Breast epithelium (tissue), 4 donors: ENCODE measurements around the gene FBXW8. TPM values are rescaled to one million over a fixed set of nuclear protein-coding genes. Genes with fewer than 3 reads are reported as not detected.

ENCODE experiments used
- DNase-seq, 2 donors: peaks; one replicate each; pipeline ENCODE4 v3.0.0-alpha.2; 2019; ENCODE audit warnings: low spot score in 2 of 2
- H3K27ac ChIP-seq, 2 donors: fragments of 200-600 bp; sonication (generic) in 1 of 2; one replicate each; pipeline ENCODE4 v1.5.1; 2016 to 2019; ENCODE audit warnings: mild to moderate bottlenecking in 1 of 2
- H3K27me3 ChIP-seq, 2 donors: fragments of 200-600 bp; sonication (generic) in 1 of 2; one replicate each; pipeline versions ENCODE4 v1.5.1 to v1.6.0; 2017 to 2019; ENCODE audit warnings: control low read depth in 1 of 2, mild to moderate bottlenecking in 1 of 2
- H3K36me3 ChIP-seq: fragments of 200-600 bp; one replicate; pipeline ENCODE4 v1.5.1; 2019
- H3K4me1 ChIP-seq, 2 donors: fragments of 200-600 bp; sonication (generic); one replicate each; pipeline ENCODE4 v1.5.1; 2016 to 2019; ENCODE audit warnings: control low read depth in 1 of 2
- H3K4me3 ChIP-seq, 3 donors: fragments of 200-600 bp; sonication (generic); 1 replicate in 2 of 3; 2 replicates in 1 of 3; pipeline ENCODE4 v1.5.1; 2016 to 2019; ENCODE audit warnings: mild to moderate bottlenecking in 3 of 3, moderate library complexity in 2 of 3
- H3K9me3 ChIP-seq, 2 donors: fragments of 200-600 bp; sonication (generic) in 1 of 2; one replicate each; pipeline ENCODE4 v1.5.1; 2016 to 2019; ENCODE audit warnings: control low read depth in 1 of 2
- POLR2A ChIP-seq: fragments of 450-650 bp; IDR thresholded peaks from one replicate; pipeline ENCODE4 v1.6.1; 2016; ENCODE audit warnings: antibody characterized with exemption, mild to moderate bottlenecking, moderate library complexity
- POLR2AphosphoS5 ChIP-seq, 3 donors: sonication (generic); formaldehyde crosslinking; IDR thresholded peaks; one replicate each; pipeline ENCODE4 v1.6.1; 2017; ENCODE audit warnings: antibody characterized with exemption in 3 of 3
- intact Hi-C: fragments of 100-400 bp; cut with DNase I; formaldehyde crosslinking; loops from one replicate; pipeline ENCODE4 v1.15.1; 2023; ENCODE audit warnings: low total_unique reads
- total RNA-seq, 3 donors: library from RNA; depleted of rRNA; stranded (reverse); fragments of >200 nt; gene quantifications; one replicate each; pipeline ENCODE4 v1.1.0, GENCODE V29; 2016
- TF ChIP-seq, protein P1 (sequence below), 3 donors: fragments of 450-650 bp; IDR thresholded peaks; one replicate each; pipeline ENCODE4 v1.5.1; 2016 to 2017; ENCODE audit warnings: antibody characterized with exemption in 3 of 3, mild to moderate bottlenecking in 3 of 3, moderate library complexity in 3 of 3

Gene FBXW8
- total RNA-seq, 3 donors from 2014 or later = 14.9 to 22.3 (median 16.4) TPM

DNA sequence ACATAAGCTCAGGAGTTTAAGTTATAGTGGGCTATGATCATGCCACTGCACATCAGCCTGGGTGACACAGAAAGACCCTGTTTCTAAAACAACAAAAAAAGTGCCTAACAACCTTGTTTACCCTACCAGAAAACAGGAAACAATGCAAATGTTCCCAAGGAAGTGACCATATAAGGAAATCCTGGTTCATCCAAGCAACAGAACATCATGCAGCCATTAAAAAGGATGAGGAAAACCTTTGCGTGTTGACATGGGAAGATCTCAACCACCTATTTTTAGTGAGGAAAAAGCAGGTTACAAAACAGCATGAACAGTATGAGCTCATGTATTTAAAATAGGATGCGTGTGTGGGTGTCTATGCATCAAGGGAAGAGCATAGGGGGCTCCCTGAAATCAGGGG, 43.2 kb upstream of the FBXW8 start:
- TF ChIP-seq POLR2AphosphoS5 (IDR thresholded peaks at IDR 0.05) (no peak), POLR2A (no peak)
- TF ChIP-seq, protein P1, sequence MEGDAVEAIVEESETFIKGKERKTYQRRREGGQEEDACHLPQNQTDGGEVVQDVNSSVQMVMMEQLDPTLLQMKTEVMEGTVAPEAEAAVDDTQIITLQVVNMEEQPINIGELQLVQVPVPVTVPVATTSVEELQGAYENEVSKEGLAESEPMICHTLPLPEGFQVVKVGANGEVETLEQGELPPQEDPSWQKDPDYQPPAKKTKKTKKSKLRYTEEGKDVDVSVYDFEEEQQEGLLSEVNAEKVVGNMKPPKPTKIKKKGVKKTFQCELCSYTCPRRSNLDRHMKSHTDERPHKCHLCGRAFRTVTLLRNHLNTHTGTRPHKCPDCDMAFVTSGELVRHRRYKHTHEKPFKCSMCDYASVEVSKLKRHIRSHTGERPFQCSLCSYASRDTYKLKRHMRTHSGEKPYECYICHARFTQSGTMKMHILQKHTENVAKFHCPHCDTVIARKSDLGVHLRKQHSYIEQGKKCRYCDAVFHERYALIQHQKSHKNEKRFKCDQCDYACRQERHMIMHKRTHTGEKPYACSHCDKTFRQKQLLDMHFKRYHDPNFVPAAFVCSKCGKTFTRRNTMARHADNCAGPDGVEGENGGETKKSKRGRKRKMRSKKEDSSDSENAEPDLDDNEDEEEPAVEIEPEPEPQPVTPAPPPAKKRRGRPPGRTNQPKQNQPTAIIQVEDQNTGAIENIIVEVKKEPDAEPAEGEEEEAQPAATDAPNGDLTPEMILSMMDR (IDR thresholded peaks at IDR 0.05) = no peak
- no peak overlapping the region for H3K4me3 ChIP-seq
- no peak for DNase-seq
- H3K4me1 ChIP-seq = no peaks in the 10 kb centered on the region
- intact Hi-C loops = no loop called here
- H3K27ac ChIP-seq = no peak overlapping the region
- no peaks in the 10 kb centered on the region for H3K27me3 ChIP-seq
- H3K9me3 ChIP-seq = no peaks in the 10 kb centered on the region
- H3K36me3 ChIP-seq = no peaks in the 10 kb centered on the region

DNA sequence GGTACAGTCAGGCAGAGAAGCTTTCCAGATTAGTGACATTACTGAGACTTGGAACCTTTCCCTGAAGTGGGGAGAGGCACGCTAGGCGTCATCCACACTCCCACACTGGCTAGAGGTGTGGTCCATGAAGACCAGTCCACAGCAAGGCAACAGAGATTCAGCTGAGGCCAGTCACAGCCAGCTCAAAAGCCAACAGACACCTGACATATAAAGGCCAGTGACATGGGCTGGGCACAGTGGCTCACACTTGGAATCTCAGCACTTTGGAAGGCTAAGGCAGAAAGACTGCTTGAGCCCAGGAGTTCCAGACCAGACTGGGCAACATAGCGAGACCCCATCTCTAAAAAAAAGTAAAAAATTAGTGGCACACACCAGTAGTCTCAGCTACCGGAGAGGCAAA, 40.4 kb upstream of the FBXW8 start:
- no peaks in the 10 kb centered on the region for H3K36me3 ChIP-seq
- peaks cover 7 to 8% of the 10 kb centered on the region in 2 donors for H3K9me3 ChIP-seq
- H3K27me3 ChIP-seq = peaks cover 0 to 17% of the 10 kb centered on the region in 2 donors
- no peak overlapping the region for H3K27ac ChIP-seq
- intact Hi-C loops = no loop called here
- H3K4me1 ChIP-seq = no peaks in the 10 kb centered on the region
- no peak overlapping the region for H3K4me3 ChIP-seq
- no peak for DNase-seq
- no peak for TF ChIP-seq POLR2AphosphoS5 (IDR thresholded peaks at IDR 0.05)
- TF ChIP-seq, protein P1 (IDR thresholded peaks at IDR 0.05) = no peak
- TF ChIP-seq POLR2A = no peak

DNA sequence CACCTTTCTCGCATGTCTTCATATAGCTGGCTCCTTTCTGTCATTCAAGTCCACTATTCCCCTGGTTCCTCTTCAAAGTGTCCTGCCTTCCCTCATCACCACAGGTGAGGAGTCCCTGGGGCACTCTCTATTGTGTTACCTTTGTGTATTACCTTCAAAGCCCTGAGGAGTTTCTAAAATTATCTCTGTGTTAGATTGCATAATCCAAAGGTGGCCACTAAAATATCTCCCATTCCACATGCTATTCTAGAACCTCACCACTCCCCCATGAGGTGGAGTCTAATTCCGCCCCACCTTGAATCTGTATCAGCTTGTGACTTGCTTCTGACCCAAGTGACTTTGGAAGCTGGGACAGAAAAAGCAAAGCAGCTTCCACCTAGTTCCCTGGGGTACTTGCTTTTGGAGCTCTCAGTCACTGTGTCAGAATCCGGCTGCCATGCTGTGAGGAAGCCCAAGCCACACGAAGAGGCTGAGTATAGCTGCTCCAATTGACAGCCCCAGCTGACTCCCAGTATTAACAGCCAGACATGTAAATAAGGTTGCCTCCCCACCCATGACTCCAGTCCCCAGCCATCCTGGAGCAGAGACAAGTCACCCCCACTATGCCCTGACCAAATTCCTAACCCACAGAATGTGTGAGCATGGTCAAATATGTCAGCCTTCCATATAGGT, 36.3 kb upstream of the FBXW8 start:
- Histone ChIP-seq H3K4me3 (no peak overlapping the region), H3K27ac (no peak overlapping the region), H3K27me3 (peaks cover 2 to 59% of the 10 kb centered on the region in 2 donors), H3K4me1 (peaks cover 0 to 12% of the 10 kb centered on the region in 2 donors), H3K36me3 (no peaks in the 10 kb centered on the region), H3K9me3 (peaks cover 7 to 8% of the 10 kb centered on the region in 2 donors)
- no peak for DNase-seq
- intact Hi-C loops = no loop called here
- TF ChIP-seq POLR2AphosphoS5 (IDR thresholded peaks at IDR 0.05) (no peak), POLR2A (no peak)
- TF ChIP-seq, protein P1 (IDR thresholded peaks at IDR 0.05) = no peak

DNA sequence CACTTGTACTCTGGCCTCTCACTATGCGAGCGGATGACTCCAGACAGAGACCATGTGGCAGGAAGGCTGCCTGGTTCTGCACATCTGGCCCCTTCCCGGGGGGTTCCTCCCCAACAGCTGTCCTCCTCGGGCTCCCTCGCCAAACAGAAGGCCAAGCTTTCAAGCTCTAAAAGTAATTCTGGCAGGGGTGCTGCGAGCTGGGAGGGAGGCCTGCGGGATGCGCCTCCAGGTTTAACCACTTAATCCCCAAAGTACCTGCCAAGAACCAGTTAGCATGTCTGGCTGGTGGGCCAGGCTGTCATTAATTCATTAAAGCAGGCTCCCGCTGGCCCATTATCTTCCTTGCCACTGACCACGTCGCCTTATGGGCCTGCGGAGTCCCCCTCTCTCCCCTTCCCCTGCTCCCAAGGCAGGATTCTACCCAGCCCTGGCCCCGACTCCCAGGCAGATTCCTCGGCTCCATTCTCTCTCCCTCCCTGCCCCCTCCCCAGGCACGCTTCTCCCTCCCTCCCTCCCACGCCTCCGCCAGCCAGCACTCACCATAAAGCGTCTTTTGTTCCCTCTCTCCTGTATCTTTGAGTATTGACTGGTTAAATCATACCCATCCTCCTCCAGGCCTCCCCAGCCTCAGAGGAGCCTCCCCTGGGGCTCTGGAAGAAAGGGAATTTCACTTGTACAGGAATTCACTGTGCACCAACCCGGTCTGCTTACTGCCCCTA, 34.4 kb upstream of the FBXW8 start:
- TF ChIP-seq POLR2A (no peak), POLR2AphosphoS5 (IDR thresholded peaks at IDR 0.05) (no peak)
- TF ChIP-seq, protein P1 (IDR thresholded peaks at IDR 0.05) = no peak
- DNase-seq = no peak
- Histone ChIP-seq H3K27ac (no peak overlapping the region), H3K27me3 (peaks cover 3 to 76% of the 10 kb centered on the region in 2 donors), H3K4me1 (peaks cover 3 to 19% of the 10 kb centered on the region in 2 donors), H3K36me3 (no peaks in the 10 kb centered on the region), H3K9me3 (peaks cover 7 to 8% of the 10 kb centered on the region in 2 donors), H3K4me3 (no peak overlapping the region)
- intact Hi-C loops = no loop called here
